HT-29 (cell line): ENCODE measurements around the gene GMPS. TPM values are rescaled to one million over a fixed set of nuclear protein-coding genes. Genes with fewer than 3 reads are reported as not detected.

Experiments
- DNase-seq: peaks from one replicate; pipeline ENCODE4 v3.0.0-alpha.2; 2015; ENCODE audit warnings: low spot score
- total RNA-seq: library from RNA; depleted of rRNA; stranded (reverse); fragments of >200 nt; shearing (Covaris generic); gene quantifications from 2 replicates; pipeline ENCODE4 v1.2.3, GENCODE V29; 2014; rRNA removed

The GMPS gene
- total RNA-seq, 1 experiment from 2014 or later, result 23.8 TPM

DNA sequence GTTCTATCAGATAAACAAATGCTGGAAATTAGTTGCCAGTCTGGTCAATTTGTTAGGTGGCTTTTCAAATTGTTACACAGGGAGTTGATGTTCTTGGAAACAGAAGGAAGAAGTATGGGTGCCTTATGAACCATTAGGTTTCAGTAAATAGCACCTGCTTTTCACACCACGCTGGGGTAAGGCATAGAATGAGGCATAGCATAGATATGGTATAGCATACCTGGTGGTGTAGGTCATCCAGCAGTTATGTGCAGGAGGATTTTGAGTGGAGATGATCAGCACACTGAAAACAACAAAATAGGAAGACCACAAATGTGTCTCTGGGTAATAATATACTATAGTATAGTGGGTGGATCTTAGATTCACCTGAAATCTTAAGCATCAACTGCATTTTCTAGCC is 121.4 kb downstream of the GMPS start:
- no peak for DNase-seq

Other genes with a start within 250 kb of the GMPS start
- 1.9 TPM in 2 replicates for gene PLCH1, start 125.6 kb upstream of the GMPS start, total RNA-seq
- 0.68 and 1.1 TPM in 2 replicates for gene C3orf33, start 64.4 kb upstream of the GMPS start, total RNA-seq
- 19.6 and 21.8 TPM in 2 replicates for gene SLC33A1, start 16.2 kb upstream of the GMPS start, total RNA-seq
- gene KCNAB1, start 249.9 kb downstream of the GMPS start, total RNA-seq, result not detected in 2 replicates